Measurements from ENCODE around the gene SLC25A44.
"Not testable (repeated sequence)": the region's sequence is repeated elsewhere in the genome, so short reads cannot be mapped to it uniquely, and the experiment has no call there.

The SLC25A44 gene

GRCh38 chr1:156164125-156164831 lies 29.6 kb upstream of the SLC25A44 start:
- no peak for DNase-seq

DNA sequence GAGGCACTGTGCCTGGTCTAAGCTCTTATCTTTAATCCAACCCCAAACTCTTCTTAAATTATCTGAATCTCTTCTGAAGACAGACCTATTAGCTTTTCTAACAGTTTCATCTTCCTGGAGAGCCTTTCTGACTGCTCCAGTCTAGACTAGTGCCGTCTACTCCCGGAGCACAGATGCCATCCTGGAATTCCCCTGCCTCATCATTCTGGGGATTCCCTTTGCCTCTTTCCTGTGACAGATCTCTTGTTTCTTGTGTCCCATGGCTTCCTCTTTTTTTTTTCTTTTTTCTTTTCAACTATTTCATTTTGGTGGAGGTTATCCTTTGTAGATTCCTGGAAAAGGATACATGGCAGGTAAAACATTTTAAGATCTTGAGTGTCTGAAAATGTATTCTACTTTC lies 28.8 kb upstream of the SLC25A44 start:
- peak; percentile 39 for DNase-seq

DNA sequence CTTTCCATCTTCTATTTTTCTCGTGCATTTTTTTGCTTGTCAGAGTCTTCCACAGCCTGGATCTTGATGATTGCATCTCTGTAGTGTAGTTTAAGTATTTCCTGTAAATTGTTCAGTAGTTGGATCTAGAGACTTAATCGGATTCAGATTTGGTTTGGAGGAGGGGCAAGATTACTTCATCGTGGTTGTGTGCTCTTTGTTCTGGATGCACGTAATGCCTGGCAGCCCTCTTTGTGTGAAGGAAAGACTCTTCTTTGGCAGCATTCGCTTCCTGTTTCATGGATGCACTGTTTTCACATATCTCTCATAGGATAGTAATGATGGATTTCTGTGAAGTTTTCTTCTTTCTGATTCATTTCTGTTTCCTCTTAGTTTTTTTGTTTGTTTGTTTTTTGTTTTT lies 26.4 kb upstream of the SLC25A44 start:
- no peak for DNase-seq

GRCh38 chr1:156172696-156173470 lies 21.0 kb upstream of the SLC25A44 start:
- DNase-seq = no peak

- DNase-seq = no peak
Measured at GRCh38 chr1:156176610-156177210, 17.2 kb upstream of the SLC25A44 start.

DNA sequence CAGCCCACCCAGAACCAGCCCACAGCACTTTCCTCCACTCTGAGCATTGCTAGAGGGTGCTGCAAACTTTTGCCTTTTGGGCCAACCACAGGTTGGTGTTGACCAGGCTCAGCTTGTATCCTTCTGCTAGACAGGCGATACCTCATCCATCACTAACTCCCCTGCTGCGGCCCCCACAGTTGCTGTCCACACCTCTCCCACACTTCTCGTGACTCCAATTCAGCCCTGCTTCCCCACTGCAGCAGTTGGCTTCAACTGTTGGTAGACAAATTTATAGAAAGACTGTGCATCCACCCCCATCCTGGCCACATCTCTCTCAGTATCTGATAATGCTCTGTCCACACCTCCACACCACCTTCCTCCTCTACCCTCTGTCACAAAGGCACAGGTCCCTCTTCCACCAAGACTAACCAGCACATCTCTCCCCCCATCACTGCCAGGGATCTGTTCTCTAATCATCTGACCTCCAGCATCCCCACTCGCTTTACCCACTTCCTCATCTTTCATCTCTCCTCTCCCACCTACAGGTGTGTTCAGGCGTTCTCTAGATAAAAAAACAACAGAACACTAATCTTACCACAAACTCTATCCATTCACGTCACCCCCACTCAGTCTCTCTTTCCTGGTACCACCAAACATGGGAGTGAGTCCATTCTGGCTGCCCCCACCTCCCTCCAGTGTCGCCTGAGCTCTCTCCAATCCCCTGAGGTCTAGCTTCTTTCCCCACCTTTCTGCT lies 15.8 kb upstream of the SLC25A44 start:
- no peak for DNase-seq

GRCh38 chr1:156180471-156180870 lies 13.4 kb upstream of the SLC25A44 start:
- DNase-seq = no peak

DNA sequence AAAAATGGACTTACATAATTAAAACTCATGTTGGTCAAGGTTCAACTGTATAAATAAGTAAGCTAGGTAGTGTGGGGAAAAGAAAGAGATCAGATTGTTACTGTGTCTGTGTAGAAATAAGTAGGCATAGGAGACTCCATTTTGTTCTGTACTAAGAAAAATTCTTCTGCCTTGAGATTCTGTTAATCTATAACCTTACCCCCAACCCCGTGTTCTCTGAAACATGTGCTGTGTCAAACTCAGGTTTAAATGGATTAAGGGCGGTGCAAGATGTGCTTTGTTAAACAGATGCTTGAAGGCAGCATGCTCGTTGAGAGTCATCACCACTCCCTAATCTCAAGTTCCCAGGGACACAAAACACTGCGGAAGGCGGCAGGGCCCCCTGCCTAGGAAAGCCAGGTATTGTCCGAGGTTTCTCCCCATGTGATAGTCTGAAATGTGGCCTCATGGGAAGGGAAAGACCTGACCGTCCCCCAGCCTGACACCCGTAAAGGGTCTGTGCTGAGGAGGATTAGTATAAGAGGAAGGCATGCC lies 12.4 kb upstream of the SLC25A44 start:
- not testable (repeated sequence) for DNase-seq

GRCh38 chr1:156182010-156182779 lies 11.7 kb upstream of the SLC25A44 start:
- not testable (repeated sequence) for DNase-seq

GRCh38 chr1:156186347-156187177 lies 7.3 kb upstream of the SLC25A44 start:
- DNase-seq = not testable (repeated sequence)

GRCh38 chr1:156190265-156190664 lies 3.6 kb upstream of the SLC25A44 start:
- not testable (repeated sequence) for DNase-seq

DNA sequence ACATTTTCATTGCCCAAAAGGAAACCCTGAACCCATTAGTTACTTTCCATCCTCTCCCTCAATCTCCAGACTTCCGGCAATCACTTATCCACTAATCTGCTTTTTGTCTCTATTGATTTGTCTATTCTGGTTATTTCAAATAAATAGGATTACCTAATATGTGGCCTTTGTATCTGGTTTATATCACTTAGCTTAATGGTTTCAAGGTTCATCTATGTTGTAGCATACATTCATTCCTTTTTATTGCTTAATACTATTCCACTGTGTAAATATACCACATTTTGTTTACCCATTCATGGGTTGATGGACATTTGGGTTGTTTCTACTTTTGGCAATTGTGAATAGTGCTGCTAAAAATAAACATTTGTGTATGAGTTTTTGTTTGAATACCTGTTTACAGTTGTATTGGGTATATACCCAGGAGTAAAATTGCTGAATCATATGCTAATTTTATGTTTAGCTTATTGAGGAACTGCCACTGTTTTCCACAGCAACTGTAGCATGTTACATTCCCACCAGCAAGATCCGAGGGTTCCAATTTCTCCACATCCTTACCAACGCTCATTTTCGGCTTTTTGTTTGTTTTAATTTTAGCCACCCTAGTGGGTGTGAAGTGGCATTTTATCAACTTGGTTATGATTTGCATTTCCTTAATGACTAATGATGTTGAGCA lies 2.5 kb upstream of the SLC25A44 start:
- DNase-seq = no peak

DNA sequence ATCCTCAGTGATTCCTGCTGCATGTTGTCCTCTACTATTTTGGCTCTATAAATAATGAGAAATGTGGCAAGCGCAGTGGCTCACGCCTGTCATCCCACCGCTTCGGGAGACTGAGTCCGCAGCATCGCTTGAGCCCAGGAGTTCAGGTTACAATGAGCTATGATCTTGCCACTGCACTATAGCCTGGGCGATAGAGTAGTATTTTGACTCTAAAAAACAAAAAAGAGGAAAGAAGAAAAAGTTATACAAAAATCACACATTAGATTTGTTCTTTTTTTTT lies 756 bp upstream of the SLC25A44 start:
- DNase-seq = no peak

DNA sequence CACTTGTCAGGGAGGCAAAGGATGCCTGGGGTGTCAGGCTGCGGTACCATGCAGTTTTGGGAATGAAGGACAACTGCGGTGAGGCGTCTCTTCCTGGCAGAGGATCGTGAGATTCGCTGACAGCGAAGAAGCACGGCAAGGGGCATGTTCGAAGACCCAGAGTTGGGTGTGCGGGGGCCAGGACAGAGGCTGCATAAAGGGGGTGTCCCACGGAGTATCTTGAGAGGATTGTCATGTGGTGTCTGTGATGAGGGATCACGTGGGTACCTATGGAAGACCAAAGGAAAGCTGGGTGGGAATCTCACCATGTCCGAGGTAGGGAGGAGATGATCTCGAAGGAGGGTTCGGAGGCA lies 372 bp downstream of the SLC25A44 start:
- no peak for DNase-seq

DNA sequence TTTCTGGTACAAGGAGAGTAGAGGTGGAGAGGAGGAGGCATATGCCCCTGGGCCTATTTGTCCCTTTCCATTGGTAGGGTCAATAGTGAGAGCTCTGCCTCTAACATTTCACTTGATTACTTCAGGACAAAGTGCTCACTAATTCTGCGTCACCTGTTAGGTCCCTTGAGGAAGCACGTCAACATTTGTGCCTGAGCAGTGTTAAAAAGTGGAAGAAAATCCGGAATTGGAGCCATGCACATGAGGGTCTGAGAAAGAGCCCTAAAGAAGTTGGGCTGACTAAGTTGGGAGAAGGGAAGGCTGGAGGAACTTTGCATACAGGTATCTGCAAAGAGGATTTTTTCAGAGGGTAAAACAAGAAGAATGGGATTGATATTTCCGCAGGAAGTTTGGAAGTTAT lies 1.9 kb downstream of the SLC25A44 start:
- DNase-seq = no peak

DNA sequence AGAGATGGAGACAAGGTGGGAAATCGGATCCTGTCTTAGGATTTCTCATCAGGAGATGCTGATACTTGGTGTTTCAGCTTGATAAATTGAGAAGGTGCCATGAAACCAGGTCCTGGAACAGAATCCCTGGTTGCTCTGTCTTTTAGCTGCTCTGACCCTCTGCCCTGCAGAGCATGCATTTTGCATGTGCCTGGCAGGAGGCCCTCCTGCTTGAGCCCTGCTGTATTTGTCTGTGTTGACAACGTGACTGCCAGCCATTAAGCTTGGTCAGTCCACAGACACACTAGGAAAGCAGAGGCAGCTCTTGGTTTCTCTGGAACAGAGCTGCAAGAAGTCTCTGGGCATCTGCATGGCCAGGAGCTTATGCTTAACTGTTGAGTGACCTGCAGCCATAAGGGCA lies 2.5 kb downstream of the SLC25A44 start:
- DNase-seq = no peak

GRCh38 chr1:156198831-156199349 lies 5.0 kb downstream of the SLC25A44 start:
- DNase-seq = no peak

DNA sequence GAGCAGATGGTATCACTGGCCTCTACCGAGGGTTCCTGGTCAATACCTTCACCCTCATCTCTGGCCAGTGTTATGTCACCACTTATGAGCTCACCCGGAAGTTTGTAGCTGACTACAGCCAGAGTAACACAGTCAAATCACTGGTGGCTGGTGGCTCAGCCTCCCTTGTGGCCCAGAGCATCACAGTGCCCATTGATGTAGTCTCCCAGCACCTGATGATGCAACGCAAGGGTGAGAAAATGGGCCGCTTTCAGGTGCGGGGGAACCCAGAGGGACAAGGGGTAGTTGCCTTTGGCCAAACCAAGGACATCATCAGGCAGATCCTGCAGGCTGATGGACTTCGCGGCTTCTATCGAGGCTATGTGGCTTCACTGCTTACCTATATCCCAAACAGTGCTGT lies 6.1 kb downstream of the SLC25A44 start:
- no peak for DNase-seq

GRCh38 chr1:156203331-156203730 lies 9.4 kb downstream of the SLC25A44 start:
- DNase-seq = no peak

GRCh38 chr1:156204686-156205085 lies 10.8 kb downstream of the SLC25A44 start:
- no peak for DNase-seq

- DNase-seq = no peak
Measured at GRCh38 chr1:156211243-156211642, 17.3 kb downstream of the SLC25A44 start.
